Endothelial cell of umbilical vein (primary cell): Measurements from ENCODE around the gene MIA2. TPM values are rescaled to one million over a fixed set of nuclear protein-coding genes. Genes with fewer than 3 reads are reported as not detected.
A peak's percentile ranks its signal among the peaks of the same experiment; 100 is the strongest.

Experiments
- BruUV-seq: library from RNA; stranded (reverse); fragments of 400-500 nt; replicated peaks from 2 replicates; lab custom pipeline; 2021; lab: Mats Ljungman, UMichigan
- CTCF ChIA-PET: fragments of 300-600, 350-600 bp; sonication (Branson Sonifier 250); formaldehyde crosslinking; loops from one replicate; lab custom pipeline; 2021; ENCODE audit warnings: antibody characterized with exemption, inconsistent platforms; lab: Charles Lee
- POLR2A ChIA-PET: fragments of 300-600, 350-600 bp; sonication (Branson Sonifier 250); formaldehyde crosslinking; loops from one replicate; lab custom pipeline; 2021; ENCODE audit warnings: antibody characterized with exemption, inconsistent platforms; lab: Charles Lee
- DNase-seq: peaks from one replicate; pipeline ENCODE4 v3.0.0-alpha.2; 2011; ENCODE audit warnings: low read depth, low spot score
- FAIRE-seq: peaks from 2 replicates; lab custom pipeline; 2011; peaks lifted over from hg19 to GRCh38; lab: Jason Lieb, UNC
- H2AFZ ChIP-seq: 2 replicates; pipeline ENCODE4 v1.6.0; 2012; ENCODE audit warnings: low read depth, low read length, control low read depth, inconsistent platforms
- H3K27ac ChIP-seq: 2 replicates; pipeline ENCODE4 v1.5.1; 2011; ENCODE audit warnings: low read depth, mild to moderate bottlenecking, control low read depth, low read length, moderate library complexity; ENCODE audit not compliant: insufficient read depth
- H3K27me3 ChIP-seq, 2 experiments: 2 replicates each; pipeline versions ENCODE4 v1.6.0 to v1.6.1; 2011; ENCODE audit warnings: low read length in 2 of 2, mixed read lengths in 1 of 2; ENCODE audit not compliant: control insufficient read depth in 2 of 2, insufficient read depth in 2 of 2
- H3K36me3 ChIP-seq, 2 experiments: 2 replicates in 1 of 2; 3 replicates in 1 of 2; pipeline ENCODE4 v1.5.1; 2011; ENCODE audit warnings: low read length in 2 of 2, mild to moderate bottlenecking in 1 of 2, moderate library complexity in 1 of 2; ENCODE audit not compliant: control insufficient read depth in 2 of 2, insufficient read depth in 2 of 2; ENCODE audit errors: extremely low read depth in 1 of 2
- H3K4me1 ChIP-seq: 3 replicates; pipeline ENCODE4 v1.5.1; 2011; ENCODE audit warnings: mild to moderate bottlenecking, low read length; ENCODE audit not compliant: control insufficient read depth, insufficient read depth; ENCODE audit errors: extremely low read depth
- H3K4me2 ChIP-seq: 2 replicates; pipeline ENCODE4 v1.6.1; 2011; ENCODE audit warnings: low read length, control low read depth, mixed read lengths; ENCODE audit not compliant: insufficient read depth
- H3K4me3 ChIP-seq, 3 experiments: fragments of 200-600 bp in 1 of 3; sonication (generic), shearing (Covaris generic) in 1 of 3; replicated peaks in 1 of 3; 2 replicates each; pipeline ENCODE4 v1.5.1; 2011 to 2016; ENCODE audit warnings: control low read depth in 3 of 3, low read length in 3 of 3, mild to moderate bottlenecking in 2 of 3, inconsistent platforms in 1 of 3, low read depth in 1 of 3, moderate library complexity in 1 of 3; ENCODE audit not compliant: insufficient read depth in 1 of 3
- H3K79me2 ChIP-seq: 2 replicates; pipeline ENCODE4 v1.6.0; 2012; ENCODE audit warnings: low read length, inconsistent platforms; ENCODE audit not compliant: control insufficient read depth, insufficient read depth
- H3K9ac ChIP-seq: replicated peaks from 2 replicates; pipeline ENCODE3; 2011; ENCODE audit warnings: low read length, control low read depth; ENCODE audit not compliant: insufficient read depth; ENCODE audit errors: extremely low read depth
- H3K9me1 ChIP-seq: replicated peaks from 3 replicates; pipeline ENCODE4 v1.6.0; 2011; ENCODE audit warnings: mild to moderate bottlenecking, low read length; ENCODE audit not compliant: control insufficient read depth, insufficient read depth; ENCODE audit errors: extremely low read depth
- H3K9me3 ChIP-seq: replicated peaks from 2 replicates; pipeline ENCODE4 v1.5.1; 2012; ENCODE audit warnings: low read length, inconsistent platforms; ENCODE audit not compliant: control insufficient read depth, insufficient read depth
- H4K20me1 ChIP-seq: replicated peaks from 2 replicates; pipeline ENCODE3; 2011; ENCODE audit warnings: mild to moderate bottlenecking, low read length; ENCODE audit not compliant: control insufficient read depth, insufficient read depth; ENCODE audit errors: extremely low read depth
- CTCF ChIP-seq, 2 donors: IDR thresholded peaks; 1 replicate in 1 of 2; 2 replicates in 1 of 2; pipeline ENCODE4 v1.5.1; 2011; ENCODE audit warnings: low read length in 2 of 2, mild to moderate bottlenecking in 2 of 2, moderate library complexity in 2 of 2, control low read depth in 1 of 2, inconsistent platforms in 1 of 2, low read depth in 1 of 2; ENCODE audit not compliant: insufficient read depth in 1 of 2; ENCODE audit errors: extremely low read depth in 1 of 2
- EZH2 ChIP-seq: IDR thresholded peaks from 2 replicates; pipeline ENCODE4 v1.6.1; 2012; ENCODE audit warnings: borderline replicate concordance, low read depth, mild to moderate bottlenecking, moderate library complexity, low read length, inconsistent platforms; ENCODE audit not compliant: severe bottlenecking
- FOS ChIP-seq: IDR thresholded peaks from 2 replicates; pipeline ENCODE4 v1.6.1; 2011; ENCODE audit warnings: mild to moderate bottlenecking, low read length, moderate library complexity, borderline replicate concordance; ENCODE audit not compliant: insufficient read depth
- GATA2 ChIP-seq: IDR thresholded peaks from 2 replicates; pipeline ENCODE4 v1.7.0; 2011; ENCODE audit warnings: low read depth, mild to moderate bottlenecking, moderate library complexity, mixed read lengths, low read length; ENCODE audit not compliant: insufficient read length, insufficient read depth
- JUN ChIP-seq: IDR thresholded peaks from 2 replicates; pipeline ENCODE4 v1.6.1; 2011; ENCODE audit warnings: borderline replicate concordance, low read depth; ENCODE audit not compliant: insufficient read length, insufficient read depth
- MYC ChIP-seq: IDR thresholded peaks from one replicate; pipeline ENCODE4 v1.6.1; 2011; ENCODE audit warnings: mild to moderate bottlenecking, low read depth, low read length
- POLR2A ChIP-seq: IDR thresholded peaks from 2 replicates; pipeline ENCODE4 v1.6.1; 2012; ENCODE audit warnings: low read depth, mild to moderate bottlenecking, control low read depth, low read length
- POLR2AphosphoS5 ChIP-seq: IDR thresholded peaks from 2 replicates; pipeline ENCODE4 v1.6.1; 2012; ENCODE audit warnings: low read depth, mild to moderate bottlenecking, control low read depth, low read length, moderate library complexity; ENCODE audit not compliant: insufficient read depth
- dilution Hi-C: fragments of 300-500 bp; cut with MboI; formaldehyde crosslinking; loops from one replicate; pipeline ENCODE4 v1.15.0; 2019; ENCODE audit warnings: low sequenced_read_pairs; ENCODE audit not compliant: extremely low pct_ligation_motif_present
- intact Hi-C: fragments of 100-400 bp; cut with micrococcal nuclease; formaldehyde crosslinking; loops from one replicate; pipeline ENCODE4 v1.10.0; 2022
- polyA plus RNA-seq, 4 experiments: library from polyadenylated mRNA; depleted of rRNA in 3 of 4; stranded (reverse) in 3 of 4; unstranded in 1 of 4; fragments of >200 nt; gene quantifications; 2 replicates each; pipeline versions ENCODE4 v1.2.1 to v1.2.3, GENCODE V29; 2011 to 2012; ENCODE audit warnings: missing spikeins in 1 of 4
- total RNA-seq: library from RNA; stranded (reverse); gene quantifications from 2 replicates; pipeline ENCODE4 v1.2.3, GENCODE V29; 2021
- TF ChIP-seq, protein P1 (sequence below): IDR thresholded peaks from 2 replicates; pipeline ENCODE4 v1.6.1; 2011; ENCODE audit not compliant: insufficient read depth, insufficient read length

Gene MIA2
- total and polyA plus RNA-seq, 2 donors (not counting 3 experiments of a cell fraction or from before 2014, with no cell fraction given), result 9.4 to 14.9 TPM

- Histone ChIP-seq H3K4me1 (peaks cover 18% of the 10 kb centered on the region), H2AFZ (peak overlapping the region; percentile 99), H3K9me3 (no peaks in the 10 kb centered on the region), H3K79me2 (peaks cover 39% of the 10 kb centered on the region), H3K4me2 (peak overlapping the region; percentile 91), H4K20me1 (peaks cover 2% of the 10 kb centered on the region), H3K4me3 (peak overlapping the region; percentile 50 to 92 (median 84)), H3K36me3 (no peaks in the 10 kb centered on the region), H3K27ac (peak overlapping the region; percentile 92), H3K9ac (peak overlapping the region; percentile 92), H3K27me3 (no peaks in the 10 kb centered on the region), H3K9me1 (no peaks in the 10 kb centered on the region)
- TF ChIP-seq JUN, result no peak
- no peak for TF ChIP-seq CTCF (IDR thresholded peaks at IDR 0.05; ENCODE audit: extremely low read depth in 1 of 2, insufficient read depth in 1 of 2, low read depth in 1 of 2, low read length in 2 of 2)
- TF ChIP-seq MYC, result no peak
- TF ChIP-seq POLR2AphosphoS5, result no peak
- no peak for TF ChIP-seq POLR2A
- TF ChIP-seq FOS, result no peak
- TF ChIP-seq, protein P1, sequence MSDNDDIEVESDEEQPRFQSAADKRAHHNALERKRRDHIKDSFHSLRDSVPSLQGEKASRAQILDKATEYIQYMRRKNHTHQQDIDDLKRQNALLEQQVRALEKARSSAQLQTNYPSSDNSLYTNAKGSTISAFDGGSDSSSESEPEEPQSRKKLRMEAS, result no peak
- no peak for TF ChIP-seq GATA2
- no peak for TF ChIP-seq EZH2
- dilution Hi-C loops, result no loop called here
- BruUV-seq, result no TSS peak
- intact Hi-C loops, result loop anchor here (2.0 to 5.0 kb wide), 5 partner anchors 49 to 166 kb away; partner anchors contain the start of genes FBXO33 and SEC23A
- DNase-seq (peak; percentile 60), FAIRE-seq (no peak)
- ChIA-PET POLR2A (interaction anchor here (0.6 to 2.0 kb wide), 2 partner anchors 61 to 96 kb away, joined by 3 to 8 read pairs; partner anchors contain the start of gene TRAPPC6B), CTCF (interaction anchor here (1.0 to 1.9 kb wide), 3 partner anchors 96 to 164 kb away, joined by 3 to 5 read pairs (median 3); partner anchors contain the start of genes SEC23A and TRAPPC6B)
Observed at GRCh38 chr14:39266525-39266870, 32.8 kb downstream of the MIA2 start.
